H7 (cell line): Measurements from ENCODE around the gene PBX2. TPM values are rescaled to one million over a fixed set of nuclear protein-coding genes. Genes with fewer than 3 reads are reported as not detected.
"Not testable (repeated sequence)": the region's sequence is repeated elsewhere in the genome, so short reads cannot be mapped to it uniquely, and the experiment has no call there.

ENCODE experiments used
- DNase-seq: peaks from one replicate; pipeline ENCODE4 v3.0.0; 2012
- H3K27me3 ChIP-seq: 2 replicates; pipeline ENCODE4 v1.6.0; 2011; ENCODE audit warnings: mild to moderate bottlenecking, low read length; ENCODE audit not compliant: control insufficient read depth, insufficient read depth
- H3K36me3 ChIP-seq: replicated peaks from 2 replicates; pipeline ENCODE4 v1.5.1; 2011; ENCODE audit warnings: low read length; ENCODE audit not compliant: control insufficient read depth, insufficient read depth
- H3K4me3 ChIP-seq: 2 replicates; pipeline ENCODE4 v1.5.1; 2011; ENCODE audit warnings: low read depth, mild to moderate bottlenecking, control low read depth, low read length, moderate library complexity; ENCODE audit not compliant: insufficient read depth
- total RNA-seq: library from RNA; depleted of rRNA; stranded (reverse); fragments of >200 nt; shearing (Covaris generic); gene quantifications from 2 replicates; pipeline ENCODE4 v1.2.3, GENCODE V29; 2014; rRNA removed

PBX2 gene
- total RNA-seq, 1 experiment from 2014 or later: 64.2 TPM

GRCh38 chr6:32147401-32148132 is 42.4 kb downstream of the PBX2 start:
- no peak for DNase-seq
- Histone ChIP-seq H3K4me3 (peak overlapping the region; percentile 35; the same call in 1 of the 2 replicates), H3K36me3 (no peaks in the 10 kb centered on the region), H3K27me3 (peaks cover 42% of the 10 kb centered on the region)

GRCh38 chr6:32146687-32147086 is 43.3 kb downstream of the PBX2 start:
- Histone ChIP-seq H3K36me3 (no peaks in the 10 kb centered on the region), H3K27me3 (peaks cover 34% of the 10 kb centered on the region), H3K4me3 (no peak overlapping the region)
- DNase-seq: peak; percentile 43

DNA sequence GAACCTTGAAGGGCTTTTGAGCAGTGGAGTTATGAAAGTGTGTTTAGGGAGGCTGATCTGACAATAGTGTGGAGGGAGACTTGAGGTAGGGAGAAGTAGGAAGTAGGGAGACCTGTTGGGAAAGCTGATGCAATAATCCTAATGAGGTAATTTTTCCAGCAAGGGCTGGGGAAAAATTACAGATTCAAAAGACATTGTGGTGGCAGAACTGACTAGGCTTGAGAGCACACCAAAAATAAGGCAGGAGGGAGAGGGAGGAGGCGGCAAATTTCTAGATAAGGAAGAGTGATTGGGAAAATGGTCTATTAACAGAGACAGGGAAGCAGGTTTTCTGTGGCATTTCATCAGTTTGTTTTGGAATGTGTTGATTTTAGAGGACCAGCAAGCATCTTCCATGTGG is 43.7 kb downstream of the PBX2 start:
- no peak overlapping the region for H3K4me3 ChIP-seq
- H3K36me3 ChIP-seq: no peaks in the 10 kb centered on the region
- peaks cover 30% of the 10 kb centered on the region for H3K27me3 ChIP-seq
- DNase-seq: peak; percentile 13

- DNase-seq, H3K36me3 ChIP-seq, H3K4me3 ChIP-seq, H3K27me3 ChIP-seq: not testable (repeated sequence)
These were observed 45.8 kb downstream of the PBX2 start for GRCh38 chr6:32144238-32144637.

DNA sequence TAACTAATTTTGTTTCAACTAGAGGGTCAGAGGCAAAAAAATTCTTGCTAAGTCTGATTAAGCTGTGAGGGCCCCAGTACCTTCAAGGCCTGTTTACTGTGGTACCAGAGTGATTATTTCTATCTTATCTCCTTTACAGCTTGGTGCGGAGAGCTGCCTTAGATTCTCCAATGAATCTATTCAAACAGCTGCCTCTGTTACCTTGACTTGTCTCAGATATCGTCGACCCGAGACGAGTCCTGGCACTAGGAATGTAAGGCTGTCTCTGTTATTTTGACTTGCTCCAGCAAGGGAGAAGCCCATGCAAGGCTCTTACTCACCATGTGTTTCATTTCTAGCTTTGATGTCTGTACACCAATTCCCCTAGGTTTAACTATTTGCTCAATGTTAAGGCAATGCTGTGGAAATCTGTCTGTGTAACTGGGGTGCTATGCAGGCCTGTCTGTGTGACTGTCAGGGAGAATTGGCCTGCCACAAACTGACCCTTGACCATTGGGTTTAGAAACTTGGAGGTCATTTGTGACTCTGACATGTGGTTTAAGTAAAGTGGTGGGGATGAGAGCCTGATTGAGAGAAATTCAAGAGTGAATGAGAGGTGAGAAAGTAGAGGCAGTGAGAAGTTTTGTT is 49.5 kb downstream of the PBX2 start:
- no peak for DNase-seq
- H3K27me3 ChIP-seq: no peaks in the 10 kb centered on the region
- H3K4me3 ChIP-seq: no peak overlapping the region
- no peaks in the 10 kb centered on the region for H3K36me3 ChIP-seq

- DNase-seq: no peak
- Histone ChIP-seq H3K27me3 (no peaks in the 10 kb centered on the region), H3K36me3 (no peaks in the 10 kb centered on the region), H3K4me3 (no peak overlapping the region)
These were observed 50.4 kb downstream of the PBX2 start for GRCh38 chr6:32139590-32139989.

DNA sequence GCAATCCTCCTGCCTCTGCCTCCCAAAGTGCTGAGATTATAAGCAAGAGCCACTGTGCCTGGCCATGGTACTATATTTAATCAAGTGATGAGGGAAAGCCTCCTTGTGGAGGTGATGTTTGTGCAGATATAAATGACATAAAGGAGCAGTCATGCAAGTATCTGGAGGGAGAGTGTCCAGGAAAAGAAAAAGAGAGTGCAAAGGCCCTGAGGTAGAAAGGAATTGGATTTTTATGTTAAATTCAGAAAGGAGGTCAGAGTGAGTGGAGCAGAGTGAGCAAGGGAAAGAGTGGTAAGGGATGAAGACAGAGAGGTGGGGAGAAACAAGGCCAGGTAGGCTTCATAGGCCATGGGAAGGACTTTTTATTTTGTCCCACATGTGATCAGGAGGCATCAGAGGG is 52.5 kb downstream of the PBX2 start:
- Histone ChIP-seq H3K36me3 (no peaks in the 10 kb centered on the region), H3K4me3 (no peak overlapping the region), H3K27me3 (no peaks in the 10 kb centered on the region; the same call in 1 of the 2 replicates)
- DNase-seq: no peak

Other genes with a start within 250 kb of the PBX2 start
- not detected in 2 replicates for gene CFB, start 244.1 kb downstream of the PBX2 start, total RNA-seq
- gene NELFE, start 231.2 kb downstream of the PBX2 start, total RNA-seq: 109 and 115 TPM in 2 replicates
- gene SKIC2, start 231.0 kb downstream of the PBX2 start, total RNA-seq: 47.2 and 57.6 TPM in 2 replicates
- 18.8 and 19.9 TPM in 2 replicates for gene DXO, start 218.1 kb downstream of the PBX2 start, total RNA-seq
- gene C4A, start 208.1 kb downstream of the PBX2 start, total RNA-seq: 0.35 and 1.5 TPM in 2 replicates
- gene C4B, start 175.4 kb downstream of the PBX2 start, total RNA-seq: 1.1 and 1.9 TPM in 2 replicates
- 0.11 TPM in 1 of 2 replicates, not detected in the other for gene CYP21A2, start 151.8 kb downstream of the PBX2 start, total RNA-seq
- gene TNXB, start 80.9 kb downstream of the PBX2 start, total RNA-seq: 2.7 and 4.4 TPM in 2 replicates
- gene ATF6B, start 62.0 kb downstream of the PBX2 start, total RNA-seq: 25.1 and 26.2 TPM in 2 replicates
- 12.5 and 12.8 TPM in 2 replicates for gene FKBPL, start 59.9 kb downstream of the PBX2 start, total RNA-seq
- 0.14 TPM in 1 of 2 replicates, not detected in the other for gene PRRT1, start 38.3 kb downstream of the PBX2 start, total RNA-seq
- 24.7 and 25.5 TPM in 2 replicates for gene PPT2, start 36.1 kb downstream of the PBX2 start, total RNA-seq
- 4.3 and 5.9 TPM in 2 replicates for gene EGFL8, start 25.6 kb downstream of the PBX2 start, total RNA-seq
- gene AGPAT1, start 14.1 kb downstream of the PBX2 start, total RNA-seq: 99.3 and 113 TPM in 2 replicates
- 94.6 and 99.0 TPM in 2 replicates for gene RNF5, start 11.8 kb downstream of the PBX2 start, total RNA-seq
- 2.2 and 2.8 TPM in 2 replicates for gene AGER, start 5.9 kb downstream of the PBX2 start, total RNA-seq
- gene GPSM3, start 2.4 kb upstream of the PBX2 start, total RNA-seq: 21.2 and 26.8 TPM in 2 replicates
- 0.96 and 1.6 TPM in 2 replicates for gene NOTCH4, start 33.9 kb upstream of the PBX2 start, total RNA-seq
- gene TSBP1, start 181.7 kb upstream of the PBX2 start, total RNA-seq: not detected in 2 replicates
- not detected in 2 replicates for gene BTNL2, start 217.0 kb upstream of the PBX2 start, total RNA-seq
- 0.33 TPM in 1 of 2 replicates, not detected in the other for gene HLA-DRA, start 249.7 kb upstream of the PBX2 start, total RNA-seq